SK-N-SH (cell line): ENCODE data around the gene PAN2. TPM values are rescaled to one million over a fixed set of nuclear protein-coding genes. Genes with fewer than 3 reads are reported as not detected.

Experiments used
- CTCF ChIA-PET: fragments of 300-600, 350-600 bp; formaldehyde crosslinking; extraction: SDS; loops from one replicate; lab custom pipeline; 2021; lab: Yijun Ruan, JAX
- POLR2A ChIA-PET: fragments of 350-600 bp; sonication (Branson Sonifier 250); formaldehyde crosslinking; extraction: SDS; loops from one replicate; lab custom pipeline; 2020; ENCODE audit warnings: antibody characterized with exemption, inconsistent platforms; lab: Yijun Ruan, JAX
- DNase-seq: peaks from one replicate; pipeline ENCODE4 v3.0.0; 2012
- H2AFZ ChIP-seq: fragments of 200-600 bp; sonication (generic); 2 replicates; pipeline ENCODE4 v1.8.1; 2016; ENCODE audit warnings: antibody characterized with exemption, mild to moderate bottlenecking, low read depth
- H3F3A ChIP-seq: fragments of 200-600 bp; sonication (generic); replicated peaks from 2 replicates; pipeline ENCODE3; 2016; ENCODE audit warnings: antibody characterized with exemption, mild to moderate bottlenecking; ENCODE audit not compliant: insufficient read depth
- H3K27ac ChIP-seq, 2 experiments: fragments of 200-500 bp in 1 of 2; fragments of 200-600 bp in 1 of 2; sonication (Bioruptor generic) in 1 of 2; sonication (generic), shearing (Covaris generic) in 1 of 2; 2 replicates each; pipeline versions ENCODE4 v1.5.1 to v1.6.1; 2014 to 2016; ENCODE audit warnings: low read depth in 2 of 2, inconsistent platforms in 1 of 2, low read length in 1 of 2, mild to moderate bottlenecking in 1 of 2, mixed read lengths in 1 of 2
- H3K27me3 ChIP-seq: fragments of 200-600 bp; sonication (generic), shearing (Covaris generic); 2 replicates; pipeline ENCODE4 v1.6.1; 2016; ENCODE audit warnings: mixed run types; ENCODE audit not compliant: insufficient read depth
- H3K36me3 ChIP-seq, 2 experiments: fragments of 200-500 bp in 1 of 2; fragments of 200-600 bp in 1 of 2; sonication (Bioruptor generic) in 1 of 2; sonication (generic) in 1 of 2; replicated peaks in 1 of 2; 2 replicates each; pipeline versions ENCODE3 to v1.5.1; 2014 to 2016; ENCODE audit warnings: low read length in 1 of 2, mild to moderate bottlenecking in 1 of 2; ENCODE audit not compliant: insufficient read depth in 2 of 2, control insufficient read depth in 1 of 2
- H3K4me1 ChIP-seq, 2 experiments: fragments of 200-500 bp in 1 of 2; fragments of 200-600 bp in 1 of 2; sonication (Bioruptor generic) in 1 of 2; sonication (generic), shearing (Covaris generic) in 1 of 2; 2 replicates each; pipeline versions ENCODE4 v1.5.1 to v1.6.1; 2014 to 2016; ENCODE audit warnings: low read depth in 1 of 2, low read length in 1 of 2, mixed run types in 1 of 2; ENCODE audit not compliant: insufficient read depth in 2 of 2, control insufficient read depth in 1 of 2
- H3K4me2 ChIP-seq: fragments of 200-600 bp; sonication (generic), shearing (Covaris generic); 2 replicates; pipeline ENCODE4 v1.6.1; 2017; ENCODE audit warnings: mixed run types
- H3K4me3 ChIP-seq, 2 experiments: fragments of 200-500 bp in 1 of 2; fragments of 200-600 bp in 1 of 2; sonication (Bioruptor generic) in 1 of 2; sonication (generic), shearing (Covaris generic) in 1 of 2; 2 replicates each; pipeline versions ENCODE4 v1.5.1 to v1.8.1; 2014 to 2016; ENCODE audit warnings: low read depth in 2 of 2, inconsistent platforms in 1 of 2, low read length in 1 of 2, mild to moderate bottlenecking in 1 of 2, mixed read lengths in 1 of 2, moderate library complexity in 1 of 2
- H3K79me2 ChIP-seq: fragments of 200-600 bp; sonication (generic); 2 replicates; pipeline ENCODE4 v1.8.1; 2017; ENCODE audit warnings: mild to moderate bottlenecking; ENCODE audit not compliant: insufficient read depth
- H3K9ac ChIP-seq: fragments of 200-600 bp; sonication (generic); 2 replicates; pipeline ENCODE4 v1.6.1; 2017; ENCODE audit warnings: mixed run types
- H3K9me2 ChIP-seq: fragments of 200-600 bp; sonication (generic); 2 replicates; pipeline ENCODE4 v1.6.1; 2017; ENCODE audit warnings: mixed run types
- H3K9me3 ChIP-seq: fragments of 200-600 bp; sonication (generic); 2 replicates; pipeline ENCODE4 v1.6.1; 2017; ENCODE audit warnings: mixed run types, mild to moderate bottlenecking, moderate library complexity
- H4K20me1 ChIP-seq: fragments of 200-600 bp; sonication (generic); 2 replicates; pipeline ENCODE4 v1.6.1; 2017; ENCODE audit warnings: mild to moderate bottlenecking, mixed run types; ENCODE audit not compliant: insufficient read depth
- CHD2 ChIP-seq: fragments of 150-350 bp; IDR thresholded peaks from 2 replicates; pipeline ENCODE4 v1.6.1; 2018; ENCODE audit warnings: low read length; ENCODE audit not compliant: partially characterized antibody
- EP300 ChIP-seq, 2 experiments: IDR thresholded peaks; 2 replicates each; pipeline versions ENCODE4 v1.4.0 to v1.6.1; 2012; ENCODE audit warnings: borderline replicate concordance in 1 of 2, low read depth in 1 of 2, low read length in 1 of 2
- EZH2phosphoT487 ChIP-seq: fragments of 200-600 bp; sonication (generic); IDR thresholded peaks from 2 replicates; pipeline ENCODE4 v1.6.1; 2017; ENCODE audit warnings: low read depth, mixed run types, mild to moderate bottlenecking, antibody characterized with exemption, moderate library complexity, borderline replicate concordance
- FOXM1 ChIP-seq: IDR thresholded peaks from 2 replicates; pipeline ENCODE4 v1.4.0; 2012; ENCODE audit warnings: low read depth, mild to moderate bottlenecking
- IRF3 ChIP-seq: fragments of 150-350 bp; IDR thresholded peaks from 2 replicates; pipeline ENCODE4 v1.6.1; 2016; ENCODE audit warnings: mild to moderate bottlenecking, low read depth, low read length
- NRF1 ChIP-seq: IDR thresholded peaks from 2 replicates; pipeline ENCODE4 v1.6.1; 2012; ENCODE audit warnings: low read depth, mild to moderate bottlenecking, low read length
- RAD21 ChIP-seq: IDR thresholded peaks from 2 replicates; pipeline ENCODE4 v1.6.1; 2012; ENCODE audit warnings: mild to moderate bottlenecking, low read length
- RXRA ChIP-seq: IDR thresholded peaks from 2 replicates; pipeline ENCODE4 v1.4.0; 2012; ENCODE audit warnings: low read depth, mild to moderate bottlenecking, borderline replicate concordance
- SMC3 ChIP-seq: IDR thresholded peaks from 2 replicates; pipeline ENCODE4 v1.6.1; 2012; ENCODE audit warnings: low read depth, low read length, improper control_type of control experiment
- TAF1 ChIP-seq: IDR thresholded peaks from 2 replicates; pipeline ENCODE4 v1.6.1; 2012; ENCODE audit warnings: low read depth, mild to moderate bottlenecking, low read length, moderate library complexity, borderline replicate concordance
- TEAD4 ChIP-seq: IDR thresholded peaks from 2 replicates; pipeline ENCODE4 v1.4.0; 2012; ENCODE audit warnings: mild to moderate bottlenecking, borderline replicate concordance; ENCODE audit not compliant: insufficient read depth
- USF1 ChIP-seq: IDR thresholded peaks from 2 replicates; pipeline ENCODE4 v1.4.0; 2012; ENCODE audit warnings: low read depth, borderline replicate concordance
- USF2 ChIP-seq: fragments of 150-350 bp; IDR thresholded peaks from 2 replicates; pipeline ENCODE4 v1.6.1; 2017; ENCODE audit warnings: antibody characterized with exemption, low read length, low read depth, borderline replicate concordance
- ZBTB33 ChIP-seq: IDR thresholded peaks from 2 replicates; pipeline ENCODE4 v1.4.0; 2012; ENCODE audit warnings: low read depth, borderline replicate concordance
- WGBS: methylation state at CpG from one replicate; pipeline ENCODE4 v1.1.6; 2017; ENCODE audit warnings: low lambda C conversion rate; 5-methylcytosine and 5-hydroxymethylcytosine counted together
- polyA plus RNA-seq, 3 experiments: library from polyadenylated mRNA; depleted of rRNA; stranded (reverse); fragments of >200 nt; gene quantifications; 2 replicates each; pipeline ENCODE4 v1.2.3, GENCODE V29; 2012
- TF ChIP-seq, protein P1 (sequence below): IDR thresholded peaks from 2 replicates; pipeline ENCODE4 v1.6.1; 2012; ENCODE audit warnings: mild to moderate bottlenecking, low read depth, low read length, moderate library complexity

The PAN2 gene
- polyA plus RNA-seq, 1 of the 3 experiments (the other 2 are of a cell fraction), result 37.1 TPM

- Histone ChIP-seq H3K36me3 (peaks cover 26 to 35% of the 10 kb centered on the region in 2 experiments), H3K27ac (no peak overlapping the region), H3K79me2 (no peaks in the 10 kb centered on the region), H3K4me3 (no peak overlapping the region), H3K4me1 (no peaks in the 10 kb centered on the region; a peak in 1 of 4 replicates), H3F3A (peaks cover 10% of the 10 kb centered on the region), H3K4me2 (no peak overlapping the region), H3K27me3 (no peaks in the 10 kb centered on the region), H3K9ac (no peak overlapping the region), H4K20me1 (no peaks in the 10 kb centered on the region), H3K9me3 (no peaks in the 10 kb centered on the region), H3K9me2 (no peaks in the 10 kb centered on the region), H2AFZ (no peak overlapping the region)
- DNase-seq, result no peak
- 13% methylated on average over 1 of the region's 1 CpG for WGBS
- ChIA-PET POLR2A (no interaction called here), CTCF (interaction anchor here (0.8 to 2.2 kb wide), 2 partner anchors 84 to 123 kb away, joined by 3 to 7 read pairs; partner anchors contain the start of gene ANKRD52)
- TF ChIP-seq TEAD4 (no peak), ZBTB33 (no peak), TAF1 (no peak), RAD21 (no peak), NRF1 (no peak), EZH2phosphoT487 (no peak), USF1 (no peak)
Observed at GRCh38 chr12:56341616-56342015, 7.8 kb upstream of the PAN2 start.

- WGBS, result 77% methylated on average over 1 of the region's 1 CpG
- peaks cover 20 to 21% of the 10 kb centered on the region in 2 experiments for H3K36me3 ChIP-seq
- H3K9me2 ChIP-seq, result no peaks in the 10 kb centered on the region
- ChIA-PET CTCF (no interaction called here), POLR2A (interaction anchor here (0.6 kb wide), 1 partner anchor 21 kb away, joined by 3 read pairs; the partner anchor contains the start of gene STAT2)
- peaks cover 15% of the 10 kb centered on the region for H3F3A ChIP-seq
- H3K4me1 ChIP-seq, result no peaks in the 10 kb centered on the region; a peak in 1 of 4 replicates
- no peak overlapping the region for H3K4me2 ChIP-seq
- DNase-seq, result no peak
- H3K27me3 ChIP-seq, result no peaks in the 10 kb centered on the region
- TF ChIP-seq EP300 (IDR thresholded peaks at IDR 0.05; ENCODE audit: borderline replicate concordance in 1 of 2, low read depth in 1 of 2, low read length in 1 of 2), result no peak
- TF ChIP-seq CHD2, result no peak
- TF ChIP-seq NRF1, result no peak
- TF ChIP-seq SMC3, result no peak
- TF ChIP-seq, protein P1, sequence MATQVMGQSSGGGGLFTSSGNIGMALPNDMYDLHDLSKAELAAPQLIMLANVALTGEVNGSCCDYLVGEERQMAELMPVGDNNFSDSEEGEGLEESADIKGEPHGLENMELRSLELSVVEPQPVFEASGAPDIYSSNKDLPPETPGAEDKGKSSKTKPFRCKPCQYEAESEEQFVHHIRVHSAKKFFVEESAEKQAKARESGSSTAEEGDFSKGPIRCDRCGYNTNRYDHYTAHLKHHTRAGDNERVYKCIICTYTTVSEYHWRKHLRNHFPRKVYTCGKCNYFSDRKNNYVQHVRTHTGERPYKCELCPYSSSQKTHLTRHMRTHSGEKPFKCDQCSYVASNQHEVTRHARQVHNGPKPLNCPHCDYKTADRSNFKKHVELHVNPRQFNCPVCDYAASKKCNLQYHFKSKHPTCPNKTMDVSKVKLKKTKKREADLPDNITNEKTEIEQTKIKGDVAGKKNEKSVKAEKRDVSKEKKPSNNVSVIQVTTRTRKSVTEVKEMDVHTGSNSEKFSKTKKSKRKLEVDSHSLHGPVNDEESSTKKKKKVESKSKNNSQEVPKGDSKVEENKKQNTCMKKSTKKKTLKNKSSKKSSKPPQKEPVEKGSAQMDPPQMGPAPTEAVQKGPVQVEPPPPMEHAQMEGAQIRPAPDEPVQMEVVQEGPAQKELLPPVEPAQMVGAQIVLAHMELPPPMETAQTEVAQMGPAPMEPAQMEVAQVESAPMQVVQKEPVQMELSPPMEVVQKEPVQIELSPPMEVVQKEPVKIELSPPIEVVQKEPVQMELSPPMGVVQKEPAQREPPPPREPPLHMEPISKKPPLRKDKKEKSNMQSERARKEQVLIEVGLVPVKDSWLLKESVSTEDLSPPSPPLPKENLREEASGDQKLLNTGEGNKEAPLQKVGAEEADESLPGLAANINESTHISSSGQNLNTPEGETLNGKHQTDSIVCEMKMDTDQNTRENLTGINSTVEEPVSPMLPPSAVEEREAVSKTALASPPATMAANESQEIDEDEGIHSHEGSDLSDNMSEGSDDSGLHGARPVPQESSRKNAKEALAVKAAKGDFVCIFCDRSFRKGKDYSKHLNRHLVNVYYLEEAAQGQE, result no peak
- TF ChIP-seq FOXM1, result no peak
- no peak for TF ChIP-seq USF2
- no peak for TF ChIP-seq RXRA
- TF ChIP-seq ZBTB33, result no peak
- no peak for TF ChIP-seq IRF3
- no peak overlapping the region for H2AFZ ChIP-seq
- no peak overlapping the region for H3K27ac ChIP-seq
- no peak overlapping the region for H3K9ac ChIP-seq
- no peaks in the 10 kb centered on the region for H4K20me1 ChIP-seq
- H3K4me3 ChIP-seq, result no peak overlapping the region
- H3K9me3 ChIP-seq, result no peaks in the 10 kb centered on the region
- H3K79me2 ChIP-seq, result no peaks in the 10 kb centered on the region
Observed at GRCh38 chr12:56339158-56339422, 5.3 kb upstream of the PAN2 start.
